A549 treated with AZD9567 at 1 μM for 4 hours (cell line): ENCODE data around the gene IQUB. TPM values are rescaled to one million over a fixed set of nuclear protein-coding genes. Genes with fewer than 3 reads are reported as not detected.

Experiments used
- total RNA-seq: library from RNA; stranded (reverse); fragments of 200-300 nt; extraction: Qiagen RNA extraction; gene quantifications from 5 replicates; pipeline ENCODE4 v1.2.3, GENCODE V29; 2022; ENCODE audit not compliant: insufficient read depth

The IQUB gene
- total RNA-seq = 0.02 to 0.04 TPM (median 0.03 TPM) in 4 of 5 replicates, not detected in the other

DNA sequence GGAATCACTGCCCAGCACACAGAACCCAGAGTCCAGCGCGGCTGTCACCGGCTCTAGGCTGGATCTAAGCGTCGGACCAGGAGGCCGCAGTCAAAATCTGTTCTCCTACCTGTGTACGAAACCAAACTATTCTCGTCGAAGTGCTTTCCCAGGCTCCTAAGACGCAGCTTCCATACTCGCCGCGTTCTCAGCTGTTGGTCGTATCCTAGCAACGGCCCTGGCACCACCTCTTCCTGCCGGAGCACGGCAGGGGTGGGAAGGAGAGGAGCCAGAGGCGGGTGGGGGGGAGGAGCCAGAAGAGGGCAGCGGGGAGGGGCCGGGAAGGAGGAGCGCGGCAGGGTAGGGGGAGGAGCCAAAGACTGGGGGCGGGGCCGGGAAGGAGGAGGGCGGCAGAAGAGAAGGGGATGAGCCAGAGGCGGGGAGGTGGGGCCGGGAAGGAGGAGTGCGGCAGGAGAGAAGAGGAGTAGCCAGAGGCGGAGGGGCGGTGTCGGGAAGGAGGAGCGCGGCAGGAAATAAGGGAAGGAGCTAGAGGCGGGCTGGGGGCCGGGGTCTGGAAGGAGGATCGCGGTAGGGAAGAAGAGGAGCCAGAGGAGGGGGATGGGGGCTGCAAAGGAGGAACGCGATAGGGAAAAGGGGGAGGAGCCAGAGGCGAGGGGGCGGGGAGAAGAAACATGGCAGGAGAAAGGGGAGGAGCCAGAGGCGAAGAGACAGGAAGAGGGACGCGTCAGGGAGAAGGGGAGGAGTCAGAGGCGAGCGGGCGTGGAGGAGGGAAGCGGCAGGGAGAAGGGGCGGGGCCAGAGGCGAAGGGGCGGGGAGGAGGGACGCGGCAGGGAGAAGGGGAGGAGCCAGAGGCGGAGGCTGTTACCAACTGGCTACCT is at the start of gene IQUB:
TSS of gene IQUB (minus strand) at position 213 of the 878 bp plus-strand sequence. CDS start 22,255 bp downstream, outside the sequence.

DNA sequence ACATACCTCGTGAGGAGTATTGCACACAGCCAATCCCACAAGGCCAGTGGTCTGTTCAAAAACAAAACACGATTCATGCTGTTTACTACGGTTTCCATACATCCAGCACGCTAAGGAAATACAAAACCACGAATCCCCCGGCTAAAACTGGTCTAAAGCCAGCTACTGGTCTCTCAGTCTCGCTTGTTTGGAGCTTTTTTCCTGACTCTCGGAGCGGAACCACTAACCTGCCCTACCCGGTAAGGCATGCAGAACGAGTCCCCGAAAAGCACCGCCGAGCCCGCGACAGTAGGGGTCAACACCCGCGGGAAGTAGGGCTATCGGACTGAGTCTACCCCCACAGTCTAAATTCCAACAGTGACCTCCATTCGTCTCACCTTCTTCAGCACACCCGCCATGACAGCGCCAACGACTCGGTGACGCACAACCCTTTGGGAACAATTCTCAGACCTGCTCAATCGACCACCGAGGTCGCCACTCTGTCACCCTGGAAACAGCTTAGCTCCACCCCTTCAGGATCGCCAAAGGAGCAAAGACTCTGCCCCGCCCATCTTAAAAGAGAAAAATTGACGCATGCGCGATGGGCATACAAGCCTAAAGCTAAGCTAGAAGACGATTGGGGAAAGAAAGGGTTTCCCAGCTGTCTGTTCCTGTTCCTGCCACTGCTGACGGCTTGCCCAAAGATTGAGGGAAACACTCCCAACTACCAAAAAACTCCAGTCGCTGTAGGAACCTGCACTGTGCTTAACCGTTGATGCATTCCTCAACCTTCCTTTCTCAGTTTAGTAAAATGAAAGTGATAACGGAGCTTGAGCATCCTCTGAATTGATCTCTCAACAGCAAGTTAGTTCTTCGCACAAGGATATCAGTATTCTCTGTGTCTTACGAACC is 23.2 kb upstream of the IQUB start, which contains the start of gene NDUFA5:
TSS of gene NDUFA5 (minus strand) at position 421 of the 891 bp plus-strand sequence. CDS start at position 398, 23 bp downstream.

Other genes with a start within 250 kb of the IQUB start
- 28.2 to 46.6 TPM (median 37.2 TPM) in 5 replicates for gene NDUFA5, start 23.2 kb upstream of the IQUB start, total RNA-seq
- not detected in 5 replicates for gene ASB15, start 67.2 kb upstream of the IQUB start, total RNA-seq
- not detected in 5 replicates for gene LMOD2, start 121.3 kb upstream of the IQUB start, total RNA-seq
- gene WASL, start 214.4 kb upstream of the IQUB start, total RNA-seq = 18.8 to 31.3 TPM (median 22.8 TPM) in 5 replicates